ENCODE measurements around the gene AFTPH.

DNA sequence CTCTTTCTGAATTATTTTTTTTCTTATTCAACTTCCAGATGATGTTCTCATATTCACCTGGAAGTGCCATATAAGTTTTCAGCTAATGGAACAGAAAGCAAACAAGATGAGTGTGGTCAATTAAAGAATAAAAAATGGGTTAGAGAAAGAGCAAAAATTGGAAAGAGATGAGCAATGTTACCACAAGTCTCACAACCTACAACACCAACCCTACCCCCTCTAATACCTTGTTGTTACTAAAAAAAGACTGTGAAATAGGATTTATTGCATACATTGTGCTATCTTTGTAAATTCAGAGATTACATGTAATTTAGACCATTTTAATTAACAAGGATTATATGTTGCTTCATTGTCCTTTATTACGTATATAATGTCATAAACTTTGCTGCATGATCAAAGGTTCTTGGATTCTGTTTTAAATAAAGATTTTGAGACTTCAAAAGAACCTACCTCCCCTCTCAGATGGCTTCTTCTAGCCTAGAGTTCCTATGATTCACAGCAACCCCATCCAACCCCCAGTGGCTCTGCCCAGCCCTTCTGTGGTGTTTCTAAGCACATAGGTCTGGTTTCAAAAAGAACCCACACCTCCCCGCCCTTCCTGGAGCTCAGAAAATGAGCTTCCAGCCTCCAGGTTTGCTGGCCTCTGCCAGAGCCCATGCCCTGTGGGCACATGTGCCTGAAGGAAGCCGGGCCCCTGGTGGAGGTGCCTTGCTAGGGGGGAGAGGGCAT lies 45.5 kb upstream of the AFTPH start:
- no peak for TF ChIP-seq POLR2A (IDR thresholded peaks at IDR 0.05)
- TF ChIP-seq, protein P1, sequence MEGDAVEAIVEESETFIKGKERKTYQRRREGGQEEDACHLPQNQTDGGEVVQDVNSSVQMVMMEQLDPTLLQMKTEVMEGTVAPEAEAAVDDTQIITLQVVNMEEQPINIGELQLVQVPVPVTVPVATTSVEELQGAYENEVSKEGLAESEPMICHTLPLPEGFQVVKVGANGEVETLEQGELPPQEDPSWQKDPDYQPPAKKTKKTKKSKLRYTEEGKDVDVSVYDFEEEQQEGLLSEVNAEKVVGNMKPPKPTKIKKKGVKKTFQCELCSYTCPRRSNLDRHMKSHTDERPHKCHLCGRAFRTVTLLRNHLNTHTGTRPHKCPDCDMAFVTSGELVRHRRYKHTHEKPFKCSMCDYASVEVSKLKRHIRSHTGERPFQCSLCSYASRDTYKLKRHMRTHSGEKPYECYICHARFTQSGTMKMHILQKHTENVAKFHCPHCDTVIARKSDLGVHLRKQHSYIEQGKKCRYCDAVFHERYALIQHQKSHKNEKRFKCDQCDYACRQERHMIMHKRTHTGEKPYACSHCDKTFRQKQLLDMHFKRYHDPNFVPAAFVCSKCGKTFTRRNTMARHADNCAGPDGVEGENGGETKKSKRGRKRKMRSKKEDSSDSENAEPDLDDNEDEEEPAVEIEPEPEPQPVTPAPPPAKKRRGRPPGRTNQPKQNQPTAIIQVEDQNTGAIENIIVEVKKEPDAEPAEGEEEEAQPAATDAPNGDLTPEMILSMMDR (IDR thresholded peaks at IDR 0.05), result no peak
